HepG2 (cell line): Measurements from ENCODE around the gene FUCA1. TPM values are rescaled to one million over a fixed set of nuclear protein-coding genes. Genes with fewer than 3 reads are reported as not detected.

ENCODE experiments used
- AGO2 ChIP-seq: fragments of 200-400 bp; formaldehyde crosslinking; optimal IDR thresholded peaks from 2 replicates; pipeline ENCODE3; 2017; ENCODE audit warnings: mild to moderate bottlenecking, low read depth, low read length, moderate library complexity
- ASH2L ChIP-seq: fragments of 300-600, 200-600 bp; sonication (generic); IDR thresholded peaks from 2 replicates; pipeline ENCODE4 v1.7.0; 2017; ENCODE audit warnings: low read depth, mild to moderate bottlenecking, moderate library complexity, mixed read lengths, low read length; ENCODE audit not compliant: insufficient read length
- ATF1 ChIP-seq: IDR thresholded peaks from 2 replicates; pipeline ENCODE4 v1.6.1; 2016; ENCODE audit warnings: mild to moderate bottlenecking, control low read depth
- ATF3 ChIP-seq: sonication (generic); formaldehyde crosslinking; IDR thresholded peaks from 2 replicates; pipeline ENCODE4 v1.4.0; 2020; ENCODE audit warnings: missing genetic modification reagents
- CENPT ChIP-seq: sonication (generic); formaldehyde crosslinking; IDR thresholded peaks from 2 replicates; pipeline ENCODE4 v1.8.0; 2022; ENCODE audit warnings: low read depth, mild to moderate bottlenecking, moderate library complexity, missing genetic modification reagents
- DR1 ChIP-seq: sonication (generic); formaldehyde crosslinking; IDR thresholded peaks from 2 replicates; pipeline ENCODE4 v1.8.0; 2021; ENCODE audit warnings: mild to moderate bottlenecking, missing genetic modification reagents, inconsistent platforms
- ELF1 ChIP-seq: sonication (generic); formaldehyde crosslinking; IDR thresholded peaks from 2 replicates; pipeline ENCODE4 v1.4.0; 2020; ENCODE audit warnings: missing genetic modification reagents
- FOXP4 ChIP-seq: sonication (generic); formaldehyde crosslinking; IDR thresholded peaks from 2 replicates; pipeline ENCODE4 v1.4.0; 2020; ENCODE audit warnings: missing genetic modification reagents
- MEF2D ChIP-seq: sonication (generic); formaldehyde crosslinking; IDR thresholded peaks from 2 replicates; pipeline ENCODE4 v1.5.1; 2020; ENCODE audit warnings: mild to moderate bottlenecking, missing genetic modification reagents
- REST ChIP-seq, 2 experiments: IDR thresholded peaks; 2 replicates each; pipeline ENCODE4 v1.6.1; 2011 to 2012; ENCODE audit warnings: low read length in 2 of 2, borderline replicate concordance in 1 of 2, low read depth in 1 of 2, mild to moderate bottlenecking in 1 of 2, moderate library complexity in 1 of 2
- SMAD1 ChIP-seq: sonication (generic); formaldehyde crosslinking; IDR thresholded peaks from 2 replicates; pipeline ENCODE4 v1.4.0; 2020; ENCODE audit warnings: missing genetic modification reagents, low read depth, mild to moderate bottlenecking, borderline replicate concordance
- YY1 ChIP-seq: IDR thresholded peaks from 2 replicates; pipeline ENCODE4 v1.6.1; 2011; ENCODE audit warnings: low read length, low read depth, moderate library complexity, mild to moderate bottlenecking; ENCODE audit not compliant: insufficient read depth, insufficient replicate concordance
- ZBTB8A ChIP-seq: sonication (generic); formaldehyde crosslinking; IDR thresholded peaks from 2 replicates; pipeline ENCODE4 v1.4.0; 2020; ENCODE audit warnings: mild to moderate bottlenecking, low read depth, missing genetic modification reagents, borderline replicate concordance
- ZFY ChIP-seq: sonication (generic); formaldehyde crosslinking; IDR thresholded peaks from 2 replicates; pipeline ENCODE4 v1.4.0; 2020; ENCODE audit warnings: missing genetic modification reagents
- ZNF687 ChIP-seq: sonication (generic); formaldehyde crosslinking; IDR thresholded peaks from 2 replicates; pipeline ENCODE4 v1.5.1; 2020; ENCODE audit warnings: mild to moderate bottlenecking, missing genetic modification reagents, moderate library complexity
- ZNF781 ChIP-seq: sonication (generic); formaldehyde crosslinking; IDR thresholded peaks from 2 replicates; pipeline ENCODE4 v1.5.1; 2020; ENCODE audit warnings: borderline replicate concordance, mild to moderate bottlenecking, missing genetic modification reagents; ENCODE audit errors: not compliant biosample characterization
- ZSCAN25 ChIP-seq: sonication (generic); formaldehyde crosslinking; IDR thresholded peaks from 2 replicates; pipeline ENCODE4 v1.8.0; 2022; ENCODE audit warnings: mild to moderate bottlenecking, missing genetic modification reagents
- polyA plus RNA-seq, 8 experiments: library from polyadenylated mRNA; depleted of rRNA in 3 of 8; stranded (reverse) in 7 of 8; unstranded in 1 of 8; fragments of >200 nt; fragmentation: Illumina TruSeq in 4 of 8; extraction: Trizol in 4 of 8; gene quantifications; 2 replicates each; pipeline versions ENCODE4 v1.2.1 to v1.2.3, GENCODE V29; 2011 to 2016; ENCODE audit warnings: low read depth in 4 of 8, missing spikeins in 1 of 8, mixed read lengths in 1 of 8; ENCODE audit not compliant: insufficient read depth in 1 of 8
- total RNA-seq, 5 experiments: library from RNA; depleted of rRNA; stranded (reverse); fragments of >200 nt; fragmentation: Illumina TruSeq; extraction: Trizol; gene quantifications; 2 replicates each; pipeline ENCODE4 v1.2.3, GENCODE V29; 2016; ENCODE audit warnings: low read depth in 1 of 5

The FUCA1 gene
- total and polyA plus RNA-seq, 2 of the 13 experiments (the other 11 are each of a cell fraction or from before 2014, with no cell fraction given) = 32.7 to 33.6 TPM

GRCh38 chr1:23800400-23801337, 67.4 kb downstream of the FUCA1 start, which contains the start of gene GALE (continued):
- TF ChIP-seq REST (IDR thresholded peaks at IDR 0.05; ENCODE audit: borderline replicate concordance in 1 of 2, low read depth in 1 of 2, low read length in 2 of 2) (peak in 1 of 2 experiments; percentile 50; a peak in 1 of 4 replicates), ATF1 (CRISPR knock-in tag) (peak; percentile 76), FOXP4 (peak; percentile 55), DR1 (peak; percentile 98), ZNF781 (CRISPR knock-in tag) (peak; percentile 57), ZSCAN25 (peak; percentile 33; the same call in 1 of the 2 replicates), CENPT (0 out of 2 replicates have a peak, but pooled peaks have one; percentile 36), SMAD1 (CRISPR knock-in tag) (0 out of 2 replicates have a peak, but pooled peaks have one; percentile 30), AGO2 (peak; percentile 91), ASH2L (peak; percentile 14), ELF1 (peak; percentile 94), ATF3 (no peak), MEF2D (CRISPR knock-in tag) (peak; percentile 67; the same call in 1 of the 2 replicates), ZNF687 (CRISPR knock-in tag) (peak; percentile 71), YY1 (peak; percentile 63), ZFY (CRISPR knock-in tag) (peak; percentile 64), ZBTB8A (CRISPR knock-in tag) (0 out of 2 replicates have a peak, but pooled peaks have one; percentile 28)
